ENCODE results near the gene TRIM38.

DNA sequence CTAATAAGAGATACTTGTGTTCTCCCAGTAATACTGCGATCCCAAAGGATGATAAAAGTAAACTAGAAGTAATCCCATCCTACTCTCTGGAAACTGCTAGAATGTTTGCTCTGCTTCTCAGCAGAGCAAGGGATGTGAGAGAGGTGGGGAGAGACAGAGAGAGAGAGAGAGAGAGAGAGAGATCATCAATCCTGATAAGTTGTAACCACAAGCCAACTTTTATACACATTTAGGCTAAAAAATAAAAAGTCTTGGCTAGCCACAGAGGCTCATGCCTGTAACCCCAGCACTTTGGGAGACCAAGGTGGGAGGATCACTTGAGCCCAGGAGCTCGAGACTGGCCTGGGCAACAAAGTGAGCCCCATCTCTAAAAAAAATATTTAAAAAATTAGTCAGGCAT lies 16.0 kb upstream of the TRIM38 start:
- TF ChIP-seq, protein P1, sequence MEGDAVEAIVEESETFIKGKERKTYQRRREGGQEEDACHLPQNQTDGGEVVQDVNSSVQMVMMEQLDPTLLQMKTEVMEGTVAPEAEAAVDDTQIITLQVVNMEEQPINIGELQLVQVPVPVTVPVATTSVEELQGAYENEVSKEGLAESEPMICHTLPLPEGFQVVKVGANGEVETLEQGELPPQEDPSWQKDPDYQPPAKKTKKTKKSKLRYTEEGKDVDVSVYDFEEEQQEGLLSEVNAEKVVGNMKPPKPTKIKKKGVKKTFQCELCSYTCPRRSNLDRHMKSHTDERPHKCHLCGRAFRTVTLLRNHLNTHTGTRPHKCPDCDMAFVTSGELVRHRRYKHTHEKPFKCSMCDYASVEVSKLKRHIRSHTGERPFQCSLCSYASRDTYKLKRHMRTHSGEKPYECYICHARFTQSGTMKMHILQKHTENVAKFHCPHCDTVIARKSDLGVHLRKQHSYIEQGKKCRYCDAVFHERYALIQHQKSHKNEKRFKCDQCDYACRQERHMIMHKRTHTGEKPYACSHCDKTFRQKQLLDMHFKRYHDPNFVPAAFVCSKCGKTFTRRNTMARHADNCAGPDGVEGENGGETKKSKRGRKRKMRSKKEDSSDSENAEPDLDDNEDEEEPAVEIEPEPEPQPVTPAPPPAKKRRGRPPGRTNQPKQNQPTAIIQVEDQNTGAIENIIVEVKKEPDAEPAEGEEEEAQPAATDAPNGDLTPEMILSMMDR (conservative IDR thresholded peaks at IDR 0.05), result no peak
- no peak for TF ChIP-seq ZFX (IDR thresholded peaks at IDR 0.05)

Measured in C4-2B (cell line).